OCI-LY7 (cell line): ENCODE data around the gene TENT5A. TPM values are rescaled to one million over a fixed set of nuclear protein-coding genes. Genes with fewer than 3 reads are reported as not detected.

ENCODE experiments used
- BruUV-seq: library from RNA; stranded (reverse); fragments of 400-500 nt; replicated peaks from 2 replicates; lab custom pipeline; 2021; lab: Mats Ljungman, UMichigan
- CTCF ChIA-PET: fragments of 300-600 bp; sonication (Branson Sonifier 250); formaldehyde crosslinking; loops from one replicate; lab custom pipeline; 2022; ENCODE audit warnings: antibody characterized with exemption; ENCODE audit not compliant: unreplicated experiment; lab: Charles Lee
- POLR2A ChIA-PET: fragments of 300-600 bp; sonication (Branson Sonifier 250); formaldehyde crosslinking; loops from one replicate; lab custom pipeline; 2022; ENCODE audit warnings: antibody characterized with exemption; lab: Charles Lee
- DNase-seq: peaks from one replicate; pipeline ENCODE4 v3.0.0-alpha.2; 2015; ENCODE audit warnings: low spot score
- H2AFZ ChIP-seq: fragments of 200-600 bp; sonication (generic), shearing (Covaris generic); 2 replicates; pipeline ENCODE4 v1.6.1; 2014; ENCODE audit warnings: mild to moderate bottlenecking, antibody characterized with exemption, low read length, moderate library complexity
- H3K27ac ChIP-seq: fragments of 200-600 bp; sonication (generic); 2 replicates; pipeline ENCODE4 v1.5.1; 2014; ENCODE audit warnings: mixed run types, low read depth, mild to moderate bottlenecking, moderate library complexity, low read length, inconsistent platforms; ENCODE audit not compliant: poor library complexity, severe bottlenecking
- H3K36me3 ChIP-seq: fragments of 200-600 bp; sonication (generic); 2 replicates; pipeline ENCODE4 v1.6.1; 2014; ENCODE audit warnings: mild to moderate bottlenecking, antibody characterized with exemption, low read length, moderate library complexity, mixed read lengths; ENCODE audit not compliant: insufficient read depth
- H3K4me1 ChIP-seq: fragments of 200-600 bp; sonication (generic); 2 replicates; pipeline ENCODE4 v1.5.1; 2014; ENCODE audit warnings: mild to moderate bottlenecking, low read length; ENCODE audit not compliant: insufficient read depth, poor library complexity, severe bottlenecking
- H3K4me2 ChIP-seq: fragments of 200-600 bp; sonication (generic); 2 replicates; pipeline ENCODE4 v1.6.1; 2014; ENCODE audit warnings: mild to moderate bottlenecking, low read length
- H3K4me3 ChIP-seq: fragments of 200-600 bp; sonication (generic); 2 replicates; pipeline ENCODE4 v1.5.1; 2014; ENCODE audit warnings: mild to moderate bottlenecking, low read depth, low read length; ENCODE audit not compliant: poor library complexity, severe bottlenecking
- H3K79me2 ChIP-seq: fragments of 200-600 bp; sonication (generic); 2 replicates; pipeline ENCODE4 v1.6.1; 2016; ENCODE audit warnings: low read depth, mild to moderate bottlenecking, low read length, moderate library complexity, mixed read lengths; ENCODE audit not compliant: insufficient read depth
- H3K9me2 ChIP-seq: fragments of 200-600 bp; sonication (generic); 2 replicates; pipeline ENCODE4 v1.6.1; 2016; ENCODE audit warnings: mild to moderate bottlenecking, low read length, mixed read lengths; ENCODE audit not compliant: insufficient read depth
- H3K9me3 ChIP-seq: fragments of 200-600 bp; sonication (generic); 2 replicates; pipeline ENCODE4 v1.6.1; 2014; ENCODE audit warnings: mild to moderate bottlenecking, mixed run types, low read length, mixed read lengths
- H4K20me1 ChIP-seq: fragments of 200-600 bp; sonication (generic); 2 replicates; pipeline ENCODE4 v1.6.1; 2014; ENCODE audit warnings: mild to moderate bottlenecking, antibody characterized with exemption, low read length, moderate library complexity, mixed read lengths; ENCODE audit not compliant: insufficient read depth
- intact Hi-C: fragments of 100-400 bp; cut with micrococcal nuclease; formaldehyde crosslinking; loops from one replicate; pipeline ENCODE4 v1.10.0; 2022; ENCODE audit not compliant: unreplicated experiment
- small RNA-seq: library from RNA; depleted of rRNA; stranded (forward); fragments of <200 nt; gene quantifications from one replicate; pipeline ENCODE3, GENCODE V24; 2014
- total RNA-seq, 2 experiments: library from RNA; depleted of rRNA in 1 of 2; stranded (reverse); fragments of >200 nt in 1 of 2; shearing (Covaris generic) in 1 of 2; gene quantifications; 2 replicates each; pipeline ENCODE4 v1.2.3, GENCODE V29; 2014 to 2022
- TF ChIP-seq, protein P1 (sequence below): fragments of 200-600 bp; sonication (generic); conservative IDR thresholded peaks from 2 replicates; pipeline ENCODE4 v1.5.1; 2014; ENCODE audit warnings: mild to moderate bottlenecking, antibody characterized with exemption, low read length, moderate library complexity, mixed read lengths

The TENT5A gene
- total RNA-seq, 2 experiments from 2014 or later = not detected

DNA sequence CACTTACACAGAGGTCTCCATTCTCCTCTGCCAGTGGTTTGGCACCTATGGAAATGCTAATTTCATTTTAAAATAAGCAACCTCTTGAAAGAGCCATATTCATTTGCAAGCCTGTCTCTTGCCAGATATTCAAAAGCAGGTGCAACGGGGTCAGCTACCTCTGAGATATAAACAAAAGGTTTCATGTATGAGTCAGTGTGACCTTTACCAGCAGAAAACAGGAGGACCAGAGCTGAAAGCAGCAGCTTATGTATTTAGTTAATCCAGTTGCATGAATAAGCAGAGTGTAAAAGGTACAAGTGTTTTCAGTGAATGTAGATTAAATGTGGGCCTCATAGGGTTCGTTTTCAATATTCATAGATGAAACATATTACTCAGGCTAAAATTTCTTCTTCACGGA lies 56.0 kb downstream of the TENT5A start:
- CTCF ChIA-PET = no interaction called here
- no peak overlapping the region for H3K27ac ChIP-seq
- H3K4me2 ChIP-seq = no peak overlapping the region
- no peaks in the 10 kb centered on the region for H3K9me2 ChIP-seq
- intact Hi-C loops = no loop called here
- H4K20me1 ChIP-seq = no peaks in the 10 kb centered on the region
- H3K4me1 ChIP-seq = no peaks in the 10 kb centered on the region
- BruUV-seq = no TSS peak
- H3K4me3 ChIP-seq = no peak overlapping the region
- TF ChIP-seq, protein P1, sequence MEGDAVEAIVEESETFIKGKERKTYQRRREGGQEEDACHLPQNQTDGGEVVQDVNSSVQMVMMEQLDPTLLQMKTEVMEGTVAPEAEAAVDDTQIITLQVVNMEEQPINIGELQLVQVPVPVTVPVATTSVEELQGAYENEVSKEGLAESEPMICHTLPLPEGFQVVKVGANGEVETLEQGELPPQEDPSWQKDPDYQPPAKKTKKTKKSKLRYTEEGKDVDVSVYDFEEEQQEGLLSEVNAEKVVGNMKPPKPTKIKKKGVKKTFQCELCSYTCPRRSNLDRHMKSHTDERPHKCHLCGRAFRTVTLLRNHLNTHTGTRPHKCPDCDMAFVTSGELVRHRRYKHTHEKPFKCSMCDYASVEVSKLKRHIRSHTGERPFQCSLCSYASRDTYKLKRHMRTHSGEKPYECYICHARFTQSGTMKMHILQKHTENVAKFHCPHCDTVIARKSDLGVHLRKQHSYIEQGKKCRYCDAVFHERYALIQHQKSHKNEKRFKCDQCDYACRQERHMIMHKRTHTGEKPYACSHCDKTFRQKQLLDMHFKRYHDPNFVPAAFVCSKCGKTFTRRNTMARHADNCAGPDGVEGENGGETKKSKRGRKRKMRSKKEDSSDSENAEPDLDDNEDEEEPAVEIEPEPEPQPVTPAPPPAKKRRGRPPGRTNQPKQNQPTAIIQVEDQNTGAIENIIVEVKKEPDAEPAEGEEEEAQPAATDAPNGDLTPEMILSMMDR = no peak
- H3K79me2 ChIP-seq = no peaks in the 10 kb centered on the region
- H3K36me3 ChIP-seq = no peaks in the 10 kb centered on the region
- H2AFZ ChIP-seq = no peak overlapping the region
- H3K9me3 ChIP-seq = no peaks in the 10 kb centered on the region
- POLR2A ChIA-PET = no interaction called here
- no peak for DNase-seq

Small RNA genes lying within 50 kb of the gene (small RNA-seq; reads per million reads assigned to genes)
- gene AL078599.1 (not detected), gene RF00156 (not detected)
